ENCODE results near the gene ETNK2. TPM values are rescaled to one million over a fixed set of nuclear protein-coding genes. Genes with fewer than 3 reads are reported as not detected.

The ETNK2 gene
- total and polyA plus RNA-seq, 2 experiments from 2014 or later, result 7.6 to 26.2 TPM

DNA sequence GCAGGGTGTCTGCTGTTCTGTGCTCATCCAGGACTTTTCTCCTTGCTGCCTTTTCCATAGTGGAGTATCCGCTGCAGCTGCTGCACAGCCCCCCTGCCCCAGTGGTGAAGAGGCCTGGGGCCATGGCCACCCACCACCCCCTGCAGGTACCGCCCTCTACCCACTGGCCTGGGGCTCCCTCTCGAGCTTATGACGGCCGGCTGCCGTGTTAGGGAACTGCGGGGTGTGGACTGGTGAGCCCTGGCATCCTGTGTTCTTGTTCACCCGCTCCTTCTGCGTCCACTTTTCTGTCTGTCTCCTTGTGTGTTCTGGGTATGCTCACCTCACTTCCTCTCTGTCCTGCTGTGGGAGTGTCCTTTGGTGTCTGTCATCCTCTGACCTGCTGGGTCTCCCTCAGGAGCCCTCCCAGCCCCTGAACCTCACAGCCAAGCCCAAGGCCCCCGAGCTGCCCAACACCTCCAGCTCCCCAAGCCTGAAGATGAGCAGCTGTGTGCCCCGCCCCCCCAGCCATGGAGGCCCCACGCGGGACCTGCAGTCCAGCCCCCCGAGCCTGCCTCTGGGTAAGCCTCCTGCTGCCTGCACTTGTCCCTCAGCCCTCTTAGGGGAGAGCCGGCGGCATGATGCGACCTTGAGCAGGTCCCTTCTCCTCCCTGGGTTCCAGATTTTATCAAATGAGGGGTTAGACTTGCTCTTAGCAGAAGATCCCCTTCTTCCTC lies 29.8 kb downstream of the ETNK2 start:
- H3K27me3 ChIP-seq (ENCODE audit: insufficient read depth), result no peaks in the 10 kb centered on the region
- no peak overlapping the region for H3K4me2 ChIP-seq
- 0 out of 2 replicates have a peak, but pooled peaks cover 14% of the 10 kb centered on the region for H3F3A ChIP-seq (replicated peaks; ENCODE audit: low read depth)
- H3K4me1 ChIP-seq (ENCODE audit: insufficient read depth), result peaks cover 7% of the 10 kb centered on the region; the same call in 1 of the 2 replicates
- Mint-ChIP-seq H3K9me3 (no peaks in the 10 kb centered on the region), H3K36me3 (ENCODE audit: low read depth) (peaks cover 87% of the 10 kb centered on the region), H3K27me3 (ENCODE audit: insufficient read depth, low read depth, poor library complexity) (peaks cover 15% of the 10 kb centered on the region), H3K4me1 (peaks cover 19% of the 10 kb centered on the region), H3K27ac (no peak overlapping the region), H3K4me3 (no peak overlapping the region)
- H3K79me2 ChIP-seq (replicated peaks; ENCODE audit: insufficient read depth), result 0 out of 2 replicates have a peak, but pooled peaks cover 3% of the 10 kb centered on the region
- no peak overlapping the region for H2AFZ ChIP-seq
- peak overlapping the region; percentile 32; the same call in 1 of the 2 replicates for H3K27ac ChIP-seq (ENCODE audit: low read depth)
- DNase-seq (ENCODE audit: low spot score) (no peak), ATAC-seq (no peak)
- H4K20me1 ChIP-seq (replicated peaks; ENCODE audit: insufficient read depth), result peaks cover 16% of the 10 kb centered on the region
- H3K9me2 ChIP-seq (ENCODE audit: insufficient read depth), result no peaks in the 10 kb centered on the region
- H3K4me3 ChIP-seq, result no peak overlapping the region
- H3K36me3 ChIP-seq (ENCODE audit: insufficient read depth), result peaks cover 42% of the 10 kb centered on the region
- TF ChIP-seq ZNF462 (CRISPR knock-in tag; IDR thresholded peaks at IDR 0.05), result no peak
- TF ChIP-seq ZNF331 (CRISPR knock-in tag; IDR thresholded peaks at IDR 0.05; ENCODE audit: low read depth), result no peak
- TF ChIP-seq EZH2 (IDR thresholded peaks at IDR 0.05; ENCODE audit: low read depth, unreplicated experiment), result no peak
- no peak for TF ChIP-seq NANOG (IDR thresholded peaks at IDR 0.05; ENCODE audit: borderline replicate concordance)
- no peak for TF ChIP-seq ZNF114 (CRISPR knock-in tag; IDR thresholded peaks at IDR 0.05)
- no peak for TF ChIP-seq EZH2phosphoT487 (IDR thresholded peaks at IDR 0.05; ENCODE audit: unreplicated experiment)
